Ectodermal cell (in vitro differentiated cells): Measurements from ENCODE around the gene MAP2K7.

Experiments used
- H3K27ac ChIP-seq: 2 replicates; pipeline ENCODE4 v1.7.0; 2013; ENCODE audit warnings: mild to moderate bottlenecking, low read depth, low read length; ENCODE audit not compliant: insufficient read depth, poor library complexity, severe bottlenecking
- H3K27me3 ChIP-seq: 2 replicates; pipeline ENCODE4 v1.7.0; 2013; ENCODE audit warnings: mild to moderate bottlenecking, low read length; ENCODE audit not compliant: insufficient read depth, control insufficient read depth, poor library complexity, severe bottlenecking
- H3K36me3 ChIP-seq: one replicate; pipeline ENCODE4 v1.7.0; 2013; ENCODE audit warnings: low read length; ENCODE audit not compliant: control insufficient read depth, insufficient read depth
- H3K4me1 ChIP-seq: one replicate; pipeline ENCODE4 v1.7.0; 2013; ENCODE audit warnings: low read length; ENCODE audit not compliant: control insufficient read depth, insufficient read depth
- H3K4me3 ChIP-seq: 2 replicates; pipeline ENCODE4 v1.7.0; 2013; ENCODE audit warnings: low read depth, low read length, control low read depth; ENCODE audit not compliant: insufficient read depth
- H3K9me3 ChIP-seq: 2 replicates; pipeline ENCODE4 v1.7.0; 2013; ENCODE audit warnings: mild to moderate bottlenecking, low read length, moderate library complexity; ENCODE audit not compliant: control insufficient read depth
- WGBS, 2 experiments: methylation state at CpG; one replicate each; pipeline ENCODE4 v1.1.7; 2013; ENCODE audit warnings: missing lambda C conversion rate in 2 of 2; 5-methylcytosine and 5-hydroxymethylcytosine counted together

Gene MAP2K7

GRCh38 chr19:7860714-7861618 is 42.7 kb upstream of the MAP2K7 start:
- H3K4me1 ChIP-seq: peaks cover 25% of the 10 kb centered on the region
- H3K27me3 ChIP-seq: peaks cover 73% of the 10 kb centered on the region
- H3K36me3 ChIP-seq: no peaks in the 10 kb centered on the region
- no peak overlapping the region for H3K27ac ChIP-seq
- no peak overlapping the region for H3K4me3 ChIP-seq
- WGBS, 2 experiments: 83 to 86% methylated on average over 14 of the region's 14 CpGs
- no peaks in the 10 kb centered on the region for H3K9me3 ChIP-seq

DNA sequence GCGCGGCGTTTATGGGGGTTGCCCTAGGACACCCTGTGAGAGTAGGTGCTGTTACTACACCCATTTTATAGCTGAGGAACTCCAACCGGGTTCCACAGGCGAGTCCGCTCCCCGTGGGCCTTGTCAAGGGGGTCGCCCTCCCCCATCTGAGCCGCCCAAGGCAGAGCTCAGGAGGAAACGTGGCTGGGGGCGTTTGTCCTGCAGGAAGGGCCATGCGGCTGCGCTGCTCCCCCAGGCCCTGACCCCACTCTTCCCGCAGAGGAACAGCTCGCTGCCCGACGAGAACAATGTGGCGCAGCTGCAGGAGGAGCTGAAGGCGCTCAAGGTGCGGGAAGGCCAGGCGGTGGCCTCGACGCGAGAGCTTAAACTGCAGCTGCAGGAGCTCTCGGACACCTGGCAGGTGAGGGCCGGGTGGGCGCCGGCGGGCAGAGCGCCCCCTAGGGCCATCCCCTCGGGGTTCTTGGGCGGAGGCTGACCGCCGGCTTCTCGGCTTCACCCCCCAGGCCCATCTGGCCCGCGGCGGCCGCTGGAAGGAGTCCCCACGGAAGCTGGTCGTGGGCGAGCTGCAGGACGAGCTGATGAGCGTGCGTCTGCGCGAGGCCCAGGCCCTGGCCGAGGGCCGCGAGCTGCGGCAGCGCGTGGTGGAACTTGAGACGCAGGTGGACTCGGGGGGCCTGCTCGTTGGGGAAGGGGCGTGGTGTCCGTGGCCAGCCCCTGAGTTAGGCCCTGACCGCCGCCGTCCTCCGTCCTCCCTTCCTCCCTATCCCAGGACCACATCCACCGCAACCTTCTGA is 41.9 kb upstream of the MAP2K7 start:
- Histone ChIP-seq H3K9me3 (no peaks in the 10 kb centered on the region), H3K4me1 (peaks cover 25% of the 10 kb centered on the region), H3K36me3 (no peaks in the 10 kb centered on the region), H3K27ac (no peak overlapping the region), H3K4me3 (peak overlapping the region; percentile 31), H3K27me3 (peaks cover 78% of the 10 kb centered on the region)
- WGBS, 2 experiments: 39 to 41% methylated on average over 63 of the region's 63 CpGs

- WGBS, 2 experiments: 0% methylated on average over 58 to 67 of the region's 67 CpGs
- Histone ChIP-seq H3K4me1 (peaks cover 25% of the 10 kb centered on the region), H3K36me3 (no peaks in the 10 kb centered on the region), H3K9me3 (no peaks in the 10 kb centered on the region), H3K27me3 (peaks cover 82% of the 10 kb centered on the region), H3K4me3 (peak overlapping the region; percentile 31), H3K27ac (no peak overlapping the region)
Measured at GRCh38 chr19:7862413-7862951, 41.2 kb upstream of the MAP2K7 start.

DNA sequence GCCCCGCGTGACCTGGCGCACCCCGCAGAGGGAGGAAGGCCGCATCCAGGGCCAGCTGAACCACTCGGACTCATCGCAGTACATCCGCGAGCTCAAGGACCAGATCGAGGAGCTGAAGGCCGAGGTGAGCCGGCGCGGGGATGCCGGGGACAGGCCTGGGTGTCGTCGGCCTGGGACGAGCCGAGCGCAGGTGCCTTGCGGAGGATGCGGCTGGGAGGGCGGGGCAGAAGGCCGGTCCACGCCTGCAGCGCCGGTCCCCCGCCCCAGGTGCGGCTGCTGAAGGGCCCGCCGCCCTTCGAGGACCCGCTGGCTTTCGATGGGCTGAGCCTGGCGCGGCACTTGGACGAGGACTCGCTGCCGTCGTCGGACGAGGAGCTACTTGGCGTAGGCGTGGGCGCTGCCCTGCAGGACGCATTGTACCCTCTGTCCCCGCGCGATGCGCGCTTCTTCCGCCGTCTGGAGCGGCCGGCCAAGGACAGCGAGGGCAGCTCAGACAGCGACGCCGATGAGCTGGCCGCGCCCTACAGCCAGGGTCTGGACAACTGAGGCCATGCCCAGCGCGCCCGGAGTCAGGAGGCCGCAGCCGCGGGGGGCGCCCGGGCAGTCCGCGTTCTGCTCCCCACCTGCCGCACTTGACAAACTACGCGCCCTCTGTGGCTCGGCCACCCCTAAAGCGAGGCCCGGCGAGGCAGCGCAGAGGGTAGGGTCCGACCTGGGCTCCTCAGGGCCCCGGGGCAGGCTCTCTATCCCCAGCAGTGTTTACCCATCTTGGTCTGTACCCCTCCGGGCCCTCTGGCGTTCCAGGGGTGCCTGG is 40.3 kb upstream of the MAP2K7 start:
- H3K36me3 ChIP-seq: no peaks in the 10 kb centered on the region
- 29 to 31% methylated on average over 83 of the region's 83 CpGs for WGBS, 2 experiments
- peaks cover 76% of the 10 kb centered on the region for H3K27me3 ChIP-seq
- peaks cover 20% of the 10 kb centered on the region for H3K4me1 ChIP-seq
- H3K27ac ChIP-seq: no peak overlapping the region
- no peaks in the 10 kb centered on the region for H3K9me3 ChIP-seq
- peak overlapping the region; percentile 24 for H3K4me3 ChIP-seq

DNA sequence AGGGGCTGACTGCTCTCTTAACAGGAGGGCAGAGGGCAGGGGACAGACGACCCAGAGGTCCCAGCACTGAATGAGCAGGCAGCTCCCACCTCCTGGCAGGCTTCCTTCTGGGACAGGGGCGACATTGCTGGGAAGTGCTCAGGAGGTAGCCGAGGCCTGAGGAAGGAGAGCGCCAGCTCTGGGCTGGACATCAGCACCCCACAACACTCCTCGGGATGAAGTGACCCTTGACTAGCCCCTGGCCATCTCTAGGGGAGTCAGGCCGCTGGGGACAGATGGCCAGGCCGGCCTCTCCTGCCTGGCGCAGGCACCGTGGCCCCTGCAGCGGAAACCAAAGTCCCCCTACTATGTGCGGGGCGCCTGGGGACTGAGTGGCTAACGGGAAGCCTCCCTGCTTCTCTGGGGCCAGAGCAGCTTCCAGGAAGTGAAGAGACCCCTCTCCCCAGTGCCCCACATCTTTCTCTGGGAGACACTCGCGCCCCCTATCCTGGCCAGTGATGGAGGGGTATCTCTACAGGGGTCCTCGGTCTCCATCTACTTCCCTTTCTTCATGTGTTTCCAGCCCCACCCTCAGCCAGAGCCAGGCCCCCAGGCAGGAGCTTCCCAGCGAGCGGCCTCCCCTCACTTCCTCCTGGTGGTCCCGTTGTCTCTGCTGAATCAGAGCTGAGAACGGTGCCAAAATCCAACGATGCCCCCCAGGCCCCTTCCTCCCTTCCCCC is 39.5 kb upstream of the MAP2K7 start:
- Histone ChIP-seq H3K36me3 (no peaks in the 10 kb centered on the region), H3K27me3 (peaks cover 71% of the 10 kb centered on the region), H3K4me3 (no peak overlapping the region), H3K27ac (no peak overlapping the region), H3K9me3 (no peaks in the 10 kb centered on the region), H3K4me1 (peaks cover 17% of the 10 kb centered on the region)
- 78 to 81% methylated on average over 21 of the region's 21 CpGs for WGBS, 2 experiments

DNA sequence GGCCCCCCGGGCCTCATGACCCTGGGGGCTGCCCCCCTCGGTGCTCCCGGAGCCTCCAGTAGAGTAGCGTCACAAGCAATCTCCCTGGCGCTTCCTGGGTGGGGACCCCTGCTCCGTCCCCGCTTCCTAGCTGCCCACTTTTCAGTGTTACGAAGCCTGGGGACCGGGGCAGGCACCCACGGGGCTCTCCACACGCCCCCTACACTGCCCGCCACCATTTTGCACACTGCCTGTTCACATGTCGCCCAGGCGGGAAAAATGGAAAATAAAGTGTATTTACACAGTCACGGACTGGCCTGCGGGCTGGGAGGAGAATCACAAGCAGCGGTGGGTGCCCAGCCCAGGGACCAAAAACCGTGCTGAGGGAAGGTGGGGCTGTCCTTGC is 39.0 kb upstream of the MAP2K7 start:
- 79 to 81% methylated on average over 18 of the region's 18 CpGs for WGBS, 2 experiments
- peaks cover 68% of the 10 kb centered on the region for H3K27me3 ChIP-seq

DNA sequence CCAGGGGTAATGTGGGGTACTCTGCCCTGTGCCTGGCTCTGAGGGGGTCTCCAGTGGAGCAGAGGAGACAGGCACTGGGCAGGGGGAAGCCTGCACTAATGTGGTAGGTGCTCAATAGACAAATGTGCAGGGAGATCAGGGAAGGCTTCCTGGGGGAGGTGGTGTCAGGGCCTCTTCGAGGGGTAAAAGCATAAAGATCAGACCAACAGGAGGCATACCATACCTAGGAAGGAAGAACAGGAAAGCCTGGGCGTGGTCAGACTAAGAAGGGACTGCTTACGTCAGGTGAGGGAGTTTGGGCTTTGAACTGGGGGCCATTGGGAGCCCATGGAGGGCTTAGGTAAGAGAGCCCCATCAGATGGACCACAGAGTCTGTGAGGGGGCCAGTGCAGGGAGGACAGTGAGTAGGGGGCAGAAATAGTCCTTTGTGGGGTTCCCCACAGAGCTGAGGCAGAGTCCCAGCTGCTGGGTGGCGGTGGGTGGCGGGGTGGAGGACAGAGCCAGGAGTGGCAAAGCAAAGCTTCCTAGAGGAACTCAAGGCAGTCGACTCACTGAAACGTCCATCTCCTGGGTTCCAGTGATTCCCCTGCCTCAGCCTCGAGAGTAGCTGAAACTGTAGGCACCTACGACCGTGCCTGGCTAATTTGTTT is 38.3 kb upstream of the MAP2K7 start:
- WGBS, 2 experiments: 70 to 75% methylated on average over 10 of the region's 10 CpGs
- no peak overlapping the region for H3K27ac ChIP-seq
- no peaks in the 10 kb centered on the region for H3K9me3 ChIP-seq
- no peak overlapping the region for H3K4me3 ChIP-seq
- H3K4me1 ChIP-seq: peaks cover 17% of the 10 kb centered on the region
- H3K36me3 ChIP-seq: no peaks in the 10 kb centered on the region
- peaks cover 61% of the 10 kb centered on the region for H3K27me3 ChIP-seq

More for the DNA sequence above, 39.0 kb upstream of the MAP2K7 start:
- Histone ChIP-seq H3K27ac (no peak overlapping the region), H3K36me3 (no peaks in the 10 kb centered on the region), H3K9me3 (no peaks in the 10 kb centered on the region), H3K4me3 (no peak overlapping the region), H3K4me1 (peaks cover 17% of the 10 kb centered on the region)

GRCh38 chr19:7866399-7867091 is 37.1 kb upstream of the MAP2K7 start:
- Histone ChIP-seq H3K4me1 (peaks cover 22% of the 10 kb centered on the region), H3K27ac (no peak overlapping the region), H3K9me3 (no peaks in the 10 kb centered on the region), H3K27me3 (peaks cover 49% of the 10 kb centered on the region), H3K4me3 (no peak overlapping the region), H3K36me3 (no peaks in the 10 kb centered on the region)
- WGBS, 2 experiments: 85 to 86% methylated on average over 12 of the region's 12 CpGs
